RWPE2 (cell line): Measurements from ENCODE around the gene PDE3B.

Experiments
- ATAC-seq: fragments of 200-7000 bp; cut with Tn5 transposase; 3 replicates; pipeline ENCODE4 v1.9.1; 2021; ENCODE audit warnings: low read depth
- DNase-seq: peaks from one replicate; pipeline ENCODE4 v3.0.0-alpha.2; 2020; ENCODE audit warnings: low spot score
- H3K27ac ChIP-seq: fragments of 450-650 bp; 2 replicates; pipeline ENCODE4 v1.5.1; 2017; ENCODE audit warnings: mild to moderate bottlenecking; ENCODE audit not compliant: poor library complexity, severe bottlenecking
- H3K27me3 ChIP-seq: fragments of 250-450 bp; sonication (Bioruptor Pico); 2 replicates; pipeline ENCODE4 v1.5.1; 2021; ENCODE audit warnings: mild to moderate bottlenecking, moderate library complexity; ENCODE audit not compliant: insufficient read depth, poor library complexity, severe bottlenecking
- H3K36me3 ChIP-seq: fragments of 250-450 bp; sonication (Bioruptor Pico); 2 replicates; pipeline ENCODE4 v1.5.1; 2020; ENCODE audit warnings: low read depth, mild to moderate bottlenecking, moderate library complexity
- H3K4me1 ChIP-seq: fragments of 250-450 bp; sonication (Bioruptor Pico); 2 replicates; pipeline ENCODE4 v1.5.1; 2021; ENCODE audit warnings: mild to moderate bottlenecking, moderate library complexity; ENCODE audit not compliant: insufficient read depth, poor library complexity, severe bottlenecking
- H3K4me3 ChIP-seq: fragments of 250-450 bp; sonication (Bioruptor Pico); 2 replicates; pipeline ENCODE4 v1.5.1; 2021; ENCODE audit warnings: mild to moderate bottlenecking, moderate library complexity; ENCODE audit not compliant: severe bottlenecking
- H3K9me3 ChIP-seq: fragments of 250-450 bp; sonication (Bioruptor Pico); 2 replicates; pipeline ENCODE4 v1.5.1; 2021; ENCODE audit warnings: mild to moderate bottlenecking, moderate library complexity; ENCODE audit not compliant: severe bottlenecking
- CTCF ChIP-seq: fragments of 450-650 bp; IDR thresholded peaks from one replicate; pipeline ENCODE4 v1.5.1; 2017; ENCODE audit warnings: mild to moderate bottlenecking, moderate library complexity; ENCODE audit not compliant: poor library complexity, severe bottlenecking

Gene PDE3B

DNA sequence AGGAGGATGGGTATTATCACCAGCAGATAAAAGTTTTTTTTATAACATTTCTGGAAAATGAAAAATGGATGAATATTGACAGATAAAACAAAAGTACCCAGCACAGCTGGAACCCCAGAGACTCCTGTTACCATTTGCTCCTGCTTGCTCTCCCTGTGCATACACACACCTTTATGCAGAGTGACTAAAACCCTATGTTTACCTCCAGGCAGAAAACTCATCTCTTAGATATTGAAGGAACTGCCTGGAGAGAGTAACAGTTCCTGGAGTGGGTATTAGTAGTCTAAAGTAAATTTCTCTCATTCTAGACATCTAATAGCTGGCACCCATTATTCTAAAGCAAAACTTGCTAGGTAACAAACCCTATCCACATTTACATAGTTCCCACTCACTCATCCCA lies 210.5 kb downstream of the PDE3B start:
- no peak for TF ChIP-seq CTCF
- H3K4me1 ChIP-seq: no peaks in the 10 kb centered on the region
- ATAC-seq (peak; percentile 63; the same call in 2 of the 3 replicates), DNase-seq (no peak)
- no peak overlapping the region for H3K4me3 ChIP-seq
- no peaks in the 10 kb centered on the region for H3K36me3 ChIP-seq
- H3K27me3 ChIP-seq: no peaks in the 10 kb centered on the region
- no peak overlapping the region for H3K27ac ChIP-seq
- no peaks in the 10 kb centered on the region for H3K9me3 ChIP-seq

GRCh38 chr11:14855890-14856289 lies 212.3 kb downstream of the PDE3B start:
- ATAC-seq: no peak
- DNase-seq: no peak
- no peaks in the 10 kb centered on the region for H3K36me3 ChIP-seq
- TF ChIP-seq CTCF: no peak
- H3K4me1 ChIP-seq: no peaks in the 10 kb centered on the region
- H3K4me3 ChIP-seq: no peak overlapping the region
- H3K27ac ChIP-seq: no peak overlapping the region
- H3K9me3 ChIP-seq: no peaks in the 10 kb centered on the region
- no peaks in the 10 kb centered on the region for H3K27me3 ChIP-seq

- ATAC-seq (no peak), DNase-seq (no peak)
- H3K27me3 ChIP-seq: no peaks in the 10 kb centered on the region
- H3K27ac ChIP-seq: no peak overlapping the region
- H3K4me3 ChIP-seq: no peak overlapping the region
- H3K9me3 ChIP-seq: no peaks in the 10 kb centered on the region
- H3K4me1 ChIP-seq: no peaks in the 10 kb centered on the region
- TF ChIP-seq CTCF: no peak
- H3K36me3 ChIP-seq: no peaks in the 10 kb centered on the region
Measured at GRCh38 chr11:14857621-14858020, 214.0 kb downstream of the PDE3B start.

DNA sequence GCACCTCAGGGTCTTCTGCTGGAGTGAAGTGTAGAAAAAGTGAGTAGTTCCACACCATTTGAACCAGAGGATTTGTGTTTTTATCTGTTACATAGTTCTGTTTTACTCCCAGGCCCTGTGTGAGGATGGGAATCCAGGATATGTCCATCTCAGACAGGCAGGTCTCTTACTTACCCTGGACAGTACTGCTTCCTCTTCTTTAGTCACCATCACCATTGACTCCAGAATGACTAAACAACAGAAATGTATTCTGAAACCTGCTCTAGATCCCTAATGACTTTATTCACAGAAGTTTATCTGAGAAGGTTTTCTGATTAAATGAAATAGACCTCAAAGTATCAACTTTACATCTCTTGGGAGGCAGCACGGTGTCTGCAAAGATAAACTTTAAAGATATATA lies 214.8 kb downstream of the PDE3B start:
- no peak for ATAC-seq
- H3K36me3 ChIP-seq: no peaks in the 10 kb centered on the region

More for the DNA sequence above, 214.8 kb downstream of the PDE3B start:
- Histone ChIP-seq H3K4me3 (no peak overlapping the region), H3K4me1 (no peaks in the 10 kb centered on the region), H3K27ac (no peak overlapping the region), H3K9me3 (no peaks in the 10 kb centered on the region), H3K27me3 (no peaks in the 10 kb centered on the region)
- TF ChIP-seq CTCF: no peak
- DNase-seq: no peak
